Stomach (tissue), 4 donors: ENCODE measurements around the gene SPANXB1.
"Not testable (repeated sequence)": the region's sequence is repeated elsewhere in the genome, so short reads cannot be mapped to it uniquely, and the experiment has no call there.

Experiments used
- POLR2A ChIP-seq, 4 donors: fragments of 450-650 bp; IDR thresholded peaks; one replicate each; pipeline ENCODE4 v1.6.1; 2016; ENCODE audit warnings: antibody characterized with exemption in 4 of 4, control low read depth in 2 of 4, mild to moderate bottlenecking in 1 of 4, moderate library complexity in 1 of 4
- POLR2AphosphoS5 ChIP-seq, 3 donors: sonication (generic); formaldehyde crosslinking; IDR thresholded peaks; one replicate each; pipeline ENCODE4 v1.6.1; 2016; ENCODE audit warnings: antibody characterized with exemption in 3 of 3
- TF ChIP-seq, protein P1 (sequence below), 7 experiments: fragments of 450-650 bp in 4 of 7; fragments of 200-600 bp in 3 of 7; sonication (generic) in 3 of 7; IDR thresholded peaks; one replicate each; pipeline ENCODE4 v1.5.1; 2016 to 2019; ENCODE audit warnings: antibody characterized with exemption in 7 of 7, control low read depth in 2 of 7, mild to moderate bottlenecking in 1 of 7

DNA sequence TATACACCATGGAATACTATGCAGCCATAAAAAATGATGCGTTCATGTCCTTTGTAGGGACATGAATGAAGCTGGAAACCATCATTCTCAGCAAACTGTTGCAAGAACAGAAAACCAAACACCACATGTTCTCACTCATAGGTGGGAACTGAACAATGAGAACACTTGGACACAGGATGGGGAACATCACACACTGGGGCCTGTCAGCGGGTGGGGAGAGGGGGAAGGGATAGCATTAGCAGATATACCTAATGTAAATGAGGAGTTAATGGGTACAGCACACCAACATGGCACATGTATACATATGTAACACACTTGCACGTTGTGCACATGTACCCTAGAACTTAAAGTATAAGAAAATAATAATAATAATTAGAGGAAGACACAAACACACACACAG lies 47.5 kb downstream of the SPANXB1 start:
- TF ChIP-seq, protein P1, sequence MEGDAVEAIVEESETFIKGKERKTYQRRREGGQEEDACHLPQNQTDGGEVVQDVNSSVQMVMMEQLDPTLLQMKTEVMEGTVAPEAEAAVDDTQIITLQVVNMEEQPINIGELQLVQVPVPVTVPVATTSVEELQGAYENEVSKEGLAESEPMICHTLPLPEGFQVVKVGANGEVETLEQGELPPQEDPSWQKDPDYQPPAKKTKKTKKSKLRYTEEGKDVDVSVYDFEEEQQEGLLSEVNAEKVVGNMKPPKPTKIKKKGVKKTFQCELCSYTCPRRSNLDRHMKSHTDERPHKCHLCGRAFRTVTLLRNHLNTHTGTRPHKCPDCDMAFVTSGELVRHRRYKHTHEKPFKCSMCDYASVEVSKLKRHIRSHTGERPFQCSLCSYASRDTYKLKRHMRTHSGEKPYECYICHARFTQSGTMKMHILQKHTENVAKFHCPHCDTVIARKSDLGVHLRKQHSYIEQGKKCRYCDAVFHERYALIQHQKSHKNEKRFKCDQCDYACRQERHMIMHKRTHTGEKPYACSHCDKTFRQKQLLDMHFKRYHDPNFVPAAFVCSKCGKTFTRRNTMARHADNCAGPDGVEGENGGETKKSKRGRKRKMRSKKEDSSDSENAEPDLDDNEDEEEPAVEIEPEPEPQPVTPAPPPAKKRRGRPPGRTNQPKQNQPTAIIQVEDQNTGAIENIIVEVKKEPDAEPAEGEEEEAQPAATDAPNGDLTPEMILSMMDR (IDR thresholded peaks at IDR 0.05) = not testable (repeated sequence)
- not testable (repeated sequence) for TF ChIP-seq POLR2A, POLR2AphosphoS5 (IDR thresholded peaks at IDR 0.05)
